Neuron (in vitro differentiated cells): ENCODE measurements around the gene AP2M1.

Experiments used
- H2AFZ ChIP-seq: one replicate; pipeline ENCODE4 v1.6.1; 2013; ENCODE audit warnings: low read depth, mild to moderate bottlenecking, inconsistent platforms, low read length, moderate library complexity
- H3K27me3 ChIP-seq: one replicate; pipeline ENCODE4 v1.6.1; 2013; ENCODE audit warnings: low read length; ENCODE audit not compliant: insufficient read depth
- H3K36me3 ChIP-seq: one replicate; pipeline ENCODE4 v1.6.1; 2013; ENCODE audit warnings: low read length; ENCODE audit not compliant: insufficient read depth
- H3K4me1 ChIP-seq: one replicate; pipeline ENCODE4 v1.6.1; 2013; ENCODE audit warnings: low read length; ENCODE audit not compliant: insufficient read depth
- H3K4me3 ChIP-seq: 2 replicates; pipeline ENCODE4 v1.5.1; 2013; ENCODE audit warnings: mild to moderate bottlenecking, low read length, moderate library complexity
- H3K9me3 ChIP-seq: one replicate; pipeline ENCODE4 v1.6.1; 2013; ENCODE audit warnings: low read length

Gene AP2M1

GRCh38 chr3:184189421-184189820 lies 14.8 kb downstream of the AP2M1 start:
- H3K4me3 ChIP-seq = no peak overlapping the region
- no peak overlapping the region for H2AFZ ChIP-seq
- H3K9me3 ChIP-seq = no peaks in the 10 kb centered on the region
- H3K4me1 ChIP-seq = peaks cover 19% of the 10 kb centered on the region
- no peaks in the 10 kb centered on the region for H3K27me3 ChIP-seq
- H3K36me3 ChIP-seq = peaks cover 64% of the 10 kb centered on the region

- Histone ChIP-seq H3K9me3 (no peaks in the 10 kb centered on the region), H3K4me1 (no peaks in the 10 kb centered on the region), H3K4me3 (no peak overlapping the region), H3K27me3 (no peaks in the 10 kb centered on the region), H2AFZ (no peak overlapping the region), H3K36me3 (peaks cover 69% of the 10 kb centered on the region)
These were observed 18.2 kb downstream of the AP2M1 start for GRCh38 chr3:184192889-184193288.

GRCh38 chr3:184193991-184194539 lies 19.4 kb downstream of the AP2M1 start:
- no peaks in the 10 kb centered on the region for H3K4me1 ChIP-seq
- no peak overlapping the region for H2AFZ ChIP-seq
- peaks cover 59% of the 10 kb centered on the region for H3K36me3 ChIP-seq

GRCh38 chr3:184196536-184196935 lies 21.9 kb downstream of the AP2M1 start:
- Histone ChIP-seq H3K4me3 (no peak overlapping the region), H3K36me3 (peaks cover 35% of the 10 kb centered on the region), H3K27me3 (no peaks in the 10 kb centered on the region), H2AFZ (no peak overlapping the region), H3K9me3 (no peaks in the 10 kb centered on the region), H3K4me1 (no peaks in the 10 kb centered on the region)

More at GRCh38 chr3:184193991-184194539, 19.4 kb downstream of the AP2M1 start:
- no peaks in the 10 kb centered on the region for H3K9me3 ChIP-seq
- H3K27me3 ChIP-seq = no peaks in the 10 kb centered on the region
- no peak overlapping the region for H3K4me3 ChIP-seq

- H3K4me1 ChIP-seq = no peaks in the 10 kb centered on the region
- H3K9me3 ChIP-seq = no peaks in the 10 kb centered on the region
- no peak overlapping the region for H3K4me3 ChIP-seq
- no peak overlapping the region for H2AFZ ChIP-seq
- peaks cover 18% of the 10 kb centered on the region for H3K36me3 ChIP-seq
- no peaks in the 10 kb centered on the region for H3K27me3 ChIP-seq
These were observed 23.9 kb downstream of the AP2M1 start for GRCh38 chr3:184198509-184198908.

- H3K4me1 ChIP-seq = no peaks in the 10 kb centered on the region
- H2AFZ ChIP-seq = no peak overlapping the region
- no peaks in the 10 kb centered on the region for H3K9me3 ChIP-seq
- no peak overlapping the region for H3K4me3 ChIP-seq
- no peaks in the 10 kb centered on the region for H3K27me3 ChIP-seq
- no peaks in the 10 kb centered on the region for H3K36me3 ChIP-seq
These were observed 26.2 kb downstream of the AP2M1 start for GRCh38 chr3:184200825-184201224.

GRCh38 chr3:184203526-184203925 lies 28.9 kb downstream of the AP2M1 start:
- Histone ChIP-seq H3K9me3 (no peaks in the 10 kb centered on the region), H3K4me1 (no peaks in the 10 kb centered on the region), H2AFZ (no peak overlapping the region), H3K27me3 (peaks cover 3% of the 10 kb centered on the region), H3K4me3 (no peak overlapping the region), H3K36me3 (no peaks in the 10 kb centered on the region)

- Histone ChIP-seq H3K36me3 (no peaks in the 10 kb centered on the region), H3K4me1 (no peaks in the 10 kb centered on the region), H3K4me3 (no peak overlapping the region), H2AFZ (no peak overlapping the region), H3K27me3 (peaks cover 3% of the 10 kb centered on the region), H3K9me3 (no peaks in the 10 kb centered on the region)
These were observed 34.7 kb downstream of the AP2M1 start for GRCh38 chr3:184209146-184209923.

GRCh38 chr3:184211297-184211696 lies 36.6 kb downstream of the AP2M1 start:
- H2AFZ ChIP-seq = no peak overlapping the region
- H3K4me1 ChIP-seq = no peaks in the 10 kb centered on the region
- H3K27me3 ChIP-seq = peaks cover 3% of the 10 kb centered on the region
- H3K9me3 ChIP-seq = no peaks in the 10 kb centered on the region
- no peaks in the 10 kb centered on the region for H3K36me3 ChIP-seq
- H3K4me3 ChIP-seq = no peak overlapping the region

- Histone ChIP-seq H3K27me3 (peaks cover 1% of the 10 kb centered on the region), H3K4me3 (no peak overlapping the region), H3K9me3 (no peaks in the 10 kb centered on the region), H3K4me1 (no peaks in the 10 kb centered on the region), H2AFZ (no peak overlapping the region), H3K36me3 (no peaks in the 10 kb centered on the region)
These were observed 37.1 kb downstream of the AP2M1 start for GRCh38 chr3:184211718-184212117.

GRCh38 chr3:184218814-184219213 lies 44.2 kb downstream of the AP2M1 start:
- Histone ChIP-seq H3K27me3 (no peaks in the 10 kb centered on the region), H2AFZ (no peak overlapping the region), H3K36me3 (no peaks in the 10 kb centered on the region), H3K4me1 (no peaks in the 10 kb centered on the region), H3K4me3 (no peak overlapping the region), H3K9me3 (no peaks in the 10 kb centered on the region)

- Histone ChIP-seq H3K9me3 (no peaks in the 10 kb centered on the region), H3K36me3 (no peaks in the 10 kb centered on the region), H3K4me3 (no peak overlapping the region), H3K4me1 (no peaks in the 10 kb centered on the region), H2AFZ (no peak overlapping the region), H3K27me3 (peaks cover 11% of the 10 kb centered on the region)
These were observed 47.9 kb downstream of the AP2M1 start for GRCh38 chr3:184222521-184222920.

GRCh38 chr3:184223946-184224345 lies 49.3 kb downstream of the AP2M1 start:
- H3K9me3 ChIP-seq = peaks cover 2% of the 10 kb centered on the region
- no peaks in the 10 kb centered on the region for H3K4me1 ChIP-seq
- H2AFZ ChIP-seq = no peak overlapping the region
- no peak overlapping the region for H3K4me3 ChIP-seq
- no peaks in the 10 kb centered on the region for H3K36me3 ChIP-seq
- H3K27me3 ChIP-seq = peaks cover 25% of the 10 kb centered on the region
